GM18909 (cell line): ENCODE data around the gene C11orf58.

Experiments used
- ATAC-seq: cut with Tn5 transposase; IDR thresholded peaks from one replicate; pipeline ENCODE4 v1.9.1; 2021; ENCODE audit warnings: mild to moderate bottlenecking; ENCODE audit not compliant: unreplicated experiment, poor library complexity

C11orf58 gene

GRCh38 chr11:16738193-16738946 lies at the start of gene C11orf58:
TSS of gene C11orf58 (plus strand) at chr11:16738647. CDS start at chr11:16738779, 132 bp downstream.
- peak; percentile 99 for ATAC-seq

DNA sequence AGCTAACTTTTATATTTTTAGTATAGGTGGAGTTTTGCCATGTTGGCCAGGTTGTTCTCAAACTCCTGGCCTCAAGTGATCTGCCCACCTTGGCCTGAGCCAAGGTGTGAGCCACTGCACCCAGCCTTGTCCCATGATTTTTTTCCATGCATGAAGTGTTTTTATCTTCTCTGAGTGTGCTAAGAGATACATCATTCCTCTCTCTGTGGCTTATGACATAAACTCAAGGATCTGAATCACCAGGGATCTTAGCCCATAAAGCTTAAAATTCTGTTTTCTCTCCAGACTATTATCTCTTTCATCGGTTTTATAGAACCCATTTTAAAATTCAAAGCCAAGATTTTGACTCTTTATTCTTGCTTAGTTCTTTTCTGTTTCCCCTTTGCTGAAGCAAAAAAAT lies 48.4 kb upstream of the C11orf58 start:
- ATAC-seq, result no peak

DNA sequence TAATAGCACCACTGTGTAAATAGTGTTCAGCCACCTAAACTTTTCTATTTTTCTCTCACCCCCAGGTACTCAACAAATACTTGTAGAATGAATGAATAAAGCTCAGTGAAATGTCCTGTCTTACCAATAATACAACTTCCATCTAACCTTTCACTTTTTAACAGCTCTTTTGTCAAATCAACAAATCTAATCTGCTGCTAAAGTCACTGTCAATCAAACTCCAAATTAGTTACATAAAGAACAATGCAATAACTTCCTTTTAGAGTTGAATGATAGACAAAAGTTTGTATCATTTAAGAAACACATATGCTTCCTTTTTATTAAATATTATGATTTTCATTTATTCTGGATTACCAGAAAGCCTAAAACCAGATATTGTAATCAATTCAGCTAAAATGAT lies 34.7 kb upstream of the C11orf58 start:
- ATAC-seq, result no peak

GRCh38 chr11:16713594-16713993 lies 24.9 kb upstream of the C11orf58 start:
- ATAC-seq, result no peak

DNA sequence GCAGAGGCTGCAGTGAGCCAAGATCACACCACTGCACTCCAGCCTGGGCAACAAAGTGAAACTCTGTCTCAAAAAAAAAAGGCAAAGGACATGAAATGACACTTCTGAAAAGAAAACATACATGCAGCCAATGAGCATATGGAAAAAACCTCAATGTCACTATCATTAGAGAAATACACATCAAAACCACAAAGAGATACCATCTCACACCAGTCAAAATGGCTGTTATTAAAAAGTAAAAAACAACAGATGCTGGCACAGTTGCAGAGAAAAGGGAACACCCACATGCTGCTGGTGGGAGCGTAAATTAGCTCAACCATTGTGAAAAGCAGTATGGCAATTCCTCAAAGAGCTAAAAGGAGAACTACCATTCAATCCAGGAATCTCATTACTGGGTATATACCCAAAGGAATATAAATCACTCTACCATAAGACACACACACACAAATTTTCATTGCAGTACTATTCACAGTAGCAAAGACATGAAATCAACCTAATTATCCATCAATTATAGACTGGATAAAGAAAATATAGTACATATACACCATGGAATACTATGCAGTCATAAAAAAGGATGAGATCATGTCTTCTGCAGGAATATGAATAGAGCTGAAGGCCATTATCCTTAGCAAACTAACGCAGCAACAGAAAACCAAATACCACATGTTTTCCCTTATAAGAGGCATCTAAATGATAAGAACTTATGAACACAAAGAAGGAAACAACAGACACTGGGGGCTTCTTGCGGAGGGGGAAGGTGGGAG lies 15.7 kb upstream of the C11orf58 start:
- no peak for ATAC-seq

DNA sequence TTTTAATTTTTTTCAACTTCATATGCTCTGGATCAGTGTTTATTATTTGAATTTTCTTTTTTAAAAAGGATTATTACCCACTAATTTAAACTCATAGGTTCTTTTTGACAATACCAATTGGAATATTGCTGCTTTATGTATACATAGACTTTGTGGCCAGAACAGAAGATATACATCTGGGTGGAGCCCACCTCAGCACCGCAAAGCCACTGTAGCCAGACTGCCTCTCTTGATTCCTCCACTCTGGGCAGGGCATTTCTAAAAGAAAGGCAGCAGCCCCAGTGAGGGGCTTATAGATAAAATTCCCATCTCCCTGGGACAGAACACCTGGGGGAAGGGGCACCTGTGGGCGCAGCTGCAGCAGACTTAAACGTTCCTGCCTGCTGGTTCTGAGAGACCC lies 10.6 kb upstream of the C11orf58 start:
- ATAC-seq, result no peak

DNA sequence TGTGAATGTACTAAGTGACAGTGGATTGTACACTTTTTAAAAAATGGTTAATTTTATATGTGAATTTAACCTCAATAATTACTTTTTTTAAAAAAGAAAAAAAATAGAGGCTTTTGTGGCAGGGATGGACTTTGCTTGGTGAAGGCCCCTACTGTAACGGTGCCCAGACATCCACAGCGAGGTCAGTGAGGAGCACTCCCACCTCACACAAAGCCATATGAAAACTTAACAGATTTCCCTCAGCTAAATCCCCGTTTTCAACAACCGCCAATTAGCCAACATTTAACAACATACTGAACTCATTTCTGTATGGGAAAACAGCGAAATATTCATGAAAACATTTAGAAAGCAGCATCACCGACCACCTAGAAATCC lies 642 bp upstream of the C11orf58 start:
- peak; percentile 22 for ATAC-seq

- ATAC-seq, result peak; percentile 2
These were observed 734 bp downstream of the C11orf58 start for GRCh38 chr11:16738947-16739815.

GRCh38 chr11:16741473-16741872 lies 3.0 kb downstream of the C11orf58 start:
- no peak for ATAC-seq

- ATAC-seq, result no peak
These were observed 5.0 kb downstream of the C11orf58 start for GRCh38 chr11:16743478-16743877.

GRCh38 chr11:16744128-16744725 lies 5.8 kb downstream of the C11orf58 start:
- ATAC-seq, result no peak

GRCh38 chr11:16745950-16746605 lies 7.6 kb downstream of the C11orf58 start:
- no peak for ATAC-seq

- ATAC-seq, result no peak
These were observed 10.6 kb downstream of the C11orf58 start for GRCh38 chr11:16749092-16749491.

GRCh38 chr11:16749666-16750065 lies 11.2 kb downstream of the C11orf58 start:
- ATAC-seq, result no peak

- ATAC-seq, result peak; percentile 53
These were observed 12.0 kb downstream of the C11orf58 start for GRCh38 chr11:16750417-16750816.

GRCh38 chr11:16758382-16759024 lies 20.1 kb downstream of the C11orf58 start:
- ATAC-seq, result no peak

GRCh38 chr11:16759857-16760508 lies 21.5 kb downstream of the C11orf58 start:
- ATAC-seq, result no peak

- ATAC-seq, result no peak
These were observed 25.3 kb downstream of the C11orf58 start for GRCh38 chr11:16763746-16764145.

DNA sequence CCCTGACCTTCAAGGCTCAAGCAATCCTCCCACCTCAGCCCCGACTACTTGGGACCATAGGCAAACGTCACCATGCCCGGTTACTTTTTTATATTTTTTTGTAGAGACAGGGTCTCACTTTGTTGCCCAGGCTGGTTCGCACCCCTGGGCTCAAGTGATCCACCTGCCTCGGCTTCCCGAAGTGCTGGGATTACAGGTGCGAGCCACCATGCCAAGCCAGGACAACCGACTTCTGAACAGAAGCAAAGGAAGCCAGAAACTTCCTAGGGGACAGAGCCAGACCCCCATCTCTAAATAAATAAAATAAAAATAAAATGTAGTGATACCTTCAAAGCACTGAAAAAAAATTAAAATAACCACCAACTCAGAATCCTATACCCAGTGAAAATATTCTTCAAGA lies 26.4 kb downstream of the C11orf58 start:
- no peak for ATAC-seq
